Spleen (tissue), 11 donors: ENCODE results near the gene CATSPERB. TPM values are rescaled to one million over a fixed set of nuclear protein-coding genes. Genes with fewer than 3 reads are reported as not detected.
A peak's percentile ranks its signal among the peaks of the same experiment; 100 is the strongest.

Source experiments
- DNase-seq: peaks from one replicate; pipeline ENCODE4 v3.0.0-alpha.2; 2020
- H3K27ac ChIP-seq, 8 donors: fragments of 200-600 bp; sonication (generic) in 7 of 8; 1 replicate in 4 of 8; 2 replicates in 4 of 8; pipeline versions ENCODE4 v1.5.0 to v1.8.0; 2016 to 2021; ENCODE audit warnings: inconsistent platforms in 4 of 8, mild to moderate bottlenecking in 4 of 8, moderate library complexity in 1 of 8
- H3K27me3 ChIP-seq, 7 donors: fragments of 200-600 bp; sonication (generic) in 6 of 7; replicated peaks in 1 of 7; 1 replicate in 4 of 7; 2 replicates in 3 of 7; pipeline versions ENCODE4 v1.5.0 to v1.8.0; 2016 to 2021; ENCODE audit warnings: inconsistent platforms in 3 of 7, mild to moderate bottlenecking in 1 of 7
- H3K36me3 ChIP-seq, 6 donors: fragments of 200-600 bp; sonication (generic) in 5 of 6; 1 replicate in 4 of 6; 2 replicates in 2 of 6; pipeline versions ENCODE4 v1.5.0 to v1.8.0; 2016 to 2021; ENCODE audit warnings: inconsistent platforms in 2 of 6
- H3K4me1 ChIP-seq, 6 donors: fragments of 200-600 bp; sonication (generic) in 5 of 6; 1 replicate in 3 of 6; 2 replicates in 3 of 6; pipeline versions ENCODE4 v1.5.0 to v1.8.0; 2016 to 2021; ENCODE audit warnings: inconsistent platforms in 3 of 6
- H3K4me3 ChIP-seq, 8 donors: fragments of 200-600 bp; sonication (generic) in 7 of 8; 1 replicate in 4 of 8; 2 replicates in 4 of 8; pipeline versions ENCODE4 v1.5.0 to v1.8.0; 2016 to 2021; ENCODE audit warnings: inconsistent platforms in 4 of 8, mild to moderate bottlenecking in 4 of 8, moderate library complexity in 2 of 8
- H3K9me3 ChIP-seq, 8 donors: fragments of 200-600 bp; sonication (generic) in 7 of 8; 1 replicate in 4 of 8; 2 replicates in 4 of 8; pipeline versions ENCODE4 v1.5.0 to v1.8.0; 2016 to 2021; ENCODE audit warnings: inconsistent platforms in 4 of 8
- POLR2A ChIP-seq, 3 donors: fragments of 450-650 bp; IDR thresholded peaks; one replicate each; pipeline ENCODE4 v1.5.1; 2017; ENCODE audit warnings: antibody characterized with exemption in 3 of 3, mild to moderate bottlenecking in 1 of 3
- POLR2AphosphoS5 ChIP-seq, 3 donors: sonication (generic); formaldehyde crosslinking; IDR thresholded peaks; one replicate each; pipeline ENCODE4 v1.5.1; 2017; ENCODE audit warnings: antibody characterized with exemption in 3 of 3
- WGBS, 5 donors: extraction: QIAGEN DNeasy Blood & Tissue Kit in 3 of 5; methylation state at CpG; one replicate each; pipeline versions ENCODE4 v1.1.5 to v1.1.7; 2013 to 2018; 5-methylcytosine and 5-hydroxymethylcytosine counted together
- intact Hi-C: fragments of 100-400 bp; cut with DNase I; formaldehyde crosslinking; loops from one replicate; pipeline ENCODE4 v1.15.0; 2023; ENCODE audit warnings: low total_unique reads
- polyA plus RNA-seq, 3 donors: library from polyadenylated mRNA; stranded (reverse); fragments of 200-250 nt; gene quantifications; one replicate each; pipeline ENCODE4 v1.2.1, GENCODE V29; 2013
- total RNA-seq, 7 donors: library from RNA; depleted of rRNA in 3 of 7; stranded (reverse); fragments of >200 nt in 3 of 7; fragmentation: NEBNext Ultra II Directional in 4 of 7; extraction: Animal tissue kit (Norgen Biotek cat#: 25700) in 4 of 7; gene quantifications; one replicate each; pipeline versions ENCODE4 v1.1.0 to v1.2.1, GENCODE V29; 2016 to 2021
- TF ChIP-seq, protein P1 (sequence below), 11 experiments: fragments of 200-600 bp in 7 of 11; fragments of 450-650 bp in 4 of 11; sonication (generic) in 4 of 11; IDR thresholded peaks in 8 of 11; conservative IDR thresholded peaks in 3 of 11; 1 replicate in 7 of 11; 2 replicates in 4 of 11; pipeline versions ENCODE4 v1.4.0 to v1.8.0; 2016 to 2021; ENCODE audit warnings: antibody characterized with exemption in 11 of 11, inconsistent platforms in 4 of 11, mild to moderate bottlenecking in 1 of 11
- donor health status: healthy with polysubstance abuse.
- donor health status: DM: no; HTN: no; CAD: no; lungs with moderate emphysema.
- donor health status: DM: no; HTN: no; CAD: no.
- donor health status: Bipolar disorder and iron deficiency.
- donor health status: healthy.
- donor health status: DM: no; HTN: no; CAD: no.
- donor health status: DM: yes; HTN: yes; CAD: no.

CATSPERB gene
- total and polyA plus RNA-seq, 10 donors = 0.10 to 6.8 (median 1.9) TPM

DNA sequence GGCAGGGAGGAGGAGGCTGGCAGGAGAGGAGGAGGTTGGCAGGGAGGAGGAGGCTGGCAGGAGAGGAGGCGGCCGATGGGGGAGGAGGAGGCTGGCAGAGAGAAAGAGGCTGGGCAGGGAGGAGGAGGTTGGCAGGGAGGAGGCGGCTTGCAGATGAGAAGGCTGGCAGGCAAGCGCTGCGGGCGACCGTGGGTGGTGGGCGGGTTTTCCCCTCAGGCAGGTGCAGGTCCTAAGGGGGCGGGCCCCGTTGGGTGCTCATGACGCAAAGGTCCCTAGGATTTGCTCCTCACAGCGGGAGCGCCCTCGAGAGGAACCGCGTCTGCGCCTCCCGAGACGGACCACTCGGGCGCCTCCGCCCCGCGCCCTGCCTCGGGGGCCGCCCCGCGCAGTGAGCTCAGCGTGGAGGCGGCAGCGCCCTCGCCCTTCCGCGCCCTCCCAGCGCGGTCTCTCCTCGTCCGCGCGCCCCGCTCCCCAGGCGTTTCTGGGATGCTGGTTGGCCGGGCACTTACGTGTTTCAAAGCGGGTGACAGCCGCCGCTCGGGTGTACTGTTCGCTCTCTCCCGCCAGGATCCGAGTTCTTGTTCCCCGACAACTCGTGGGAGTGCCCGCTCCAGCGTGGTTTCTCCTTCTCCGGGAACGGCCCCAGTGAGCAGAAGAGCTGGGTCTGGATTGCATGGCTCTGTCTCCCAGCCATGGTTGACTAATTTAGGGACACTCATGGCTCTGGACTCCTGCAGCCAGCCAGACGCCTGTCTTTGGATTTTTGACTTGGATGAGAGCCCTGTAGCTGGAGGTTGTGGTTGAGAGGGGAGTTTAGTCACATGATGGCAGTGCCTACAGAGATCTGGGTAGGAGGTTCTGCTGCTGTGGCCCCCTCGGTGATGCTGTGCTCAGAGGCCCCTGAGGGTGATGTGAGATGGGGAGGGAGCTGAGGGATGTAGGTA, 157.7 kb downstream of the CATSPERB start:
- H3K36me3 ChIP-seq = no peaks in the 10 kb centered on the region
- peaks cover 0 to 12% (median 9%) of the 10 kb centered on the region in 6 donors for H3K4me1 ChIP-seq
- peaks cover 0 to 58% (median 20%) of the 10 kb centered on the region in 7 donors for H3K27me3 ChIP-seq
- peak overlapping the region; percentile 13 to 69 (median 38) for H3K4me3 ChIP-seq
- WGBS, 5 donors = 1 to 6% (median 3%) methylated on average over 28 to 59 of the region's 59 CpGs
- intact Hi-C loops = no loop called here
- peaks cover 0 to 15% (median 0%) of the 10 kb centered on the region in 8 donors for H3K9me3 ChIP-seq
- DNase-seq = peak; percentile 78
- no peak overlapping the region for H3K27ac ChIP-seq
- peak in 1 of 3 donors; percentile 36 for TF ChIP-seq POLR2AphosphoS5 (IDR thresholded peaks at IDR 0.05)
- no peak for TF ChIP-seq POLR2A (IDR thresholded peaks at IDR 0.05)

DNA sequence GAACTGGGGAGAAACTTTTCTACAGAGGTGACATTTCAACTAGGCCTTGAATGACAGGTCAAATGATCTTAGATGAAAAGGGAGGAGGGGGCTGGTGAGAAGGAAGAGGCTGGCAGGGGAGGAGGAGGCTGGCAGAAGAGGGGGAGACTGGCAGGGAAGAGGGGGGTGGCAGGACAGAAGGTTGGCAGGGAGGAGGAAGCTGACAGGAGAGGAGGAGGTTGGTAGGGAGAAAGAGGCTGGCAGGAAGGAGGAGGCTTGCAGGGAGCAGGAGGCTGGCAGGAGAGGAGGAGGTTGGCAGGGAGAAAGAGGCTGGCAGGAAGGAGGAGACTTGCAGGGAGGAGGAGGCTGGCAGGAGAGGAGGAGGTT, 158.4 kb downstream of the CATSPERB start:
- Histone ChIP-seq H3K9me3 (peaks cover 0 to 10% (median 0%) of the 10 kb centered on the region in 8 donors), H3K27ac (no peak overlapping the region), H3K27me3 (peaks cover 0 to 58% (median 23%) of the 10 kb centered on the region in 7 donors), H3K4me1 (peaks cover 0 to 12% (median 9%) of the 10 kb centered on the region in 6 donors), H3K36me3 (no peaks in the 10 kb centered on the region), H3K4me3 (peak overlapping the region in 2 of 8 donors; percentile 39 to 69)
- intact Hi-C loops = no loop called here
- TF ChIP-seq POLR2A (IDR thresholded peaks at IDR 0.05) (no peak), POLR2AphosphoS5 (IDR thresholded peaks at IDR 0.05) (no peak)
- TF ChIP-seq, protein P1, sequence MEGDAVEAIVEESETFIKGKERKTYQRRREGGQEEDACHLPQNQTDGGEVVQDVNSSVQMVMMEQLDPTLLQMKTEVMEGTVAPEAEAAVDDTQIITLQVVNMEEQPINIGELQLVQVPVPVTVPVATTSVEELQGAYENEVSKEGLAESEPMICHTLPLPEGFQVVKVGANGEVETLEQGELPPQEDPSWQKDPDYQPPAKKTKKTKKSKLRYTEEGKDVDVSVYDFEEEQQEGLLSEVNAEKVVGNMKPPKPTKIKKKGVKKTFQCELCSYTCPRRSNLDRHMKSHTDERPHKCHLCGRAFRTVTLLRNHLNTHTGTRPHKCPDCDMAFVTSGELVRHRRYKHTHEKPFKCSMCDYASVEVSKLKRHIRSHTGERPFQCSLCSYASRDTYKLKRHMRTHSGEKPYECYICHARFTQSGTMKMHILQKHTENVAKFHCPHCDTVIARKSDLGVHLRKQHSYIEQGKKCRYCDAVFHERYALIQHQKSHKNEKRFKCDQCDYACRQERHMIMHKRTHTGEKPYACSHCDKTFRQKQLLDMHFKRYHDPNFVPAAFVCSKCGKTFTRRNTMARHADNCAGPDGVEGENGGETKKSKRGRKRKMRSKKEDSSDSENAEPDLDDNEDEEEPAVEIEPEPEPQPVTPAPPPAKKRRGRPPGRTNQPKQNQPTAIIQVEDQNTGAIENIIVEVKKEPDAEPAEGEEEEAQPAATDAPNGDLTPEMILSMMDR (IDR thresholded peaks at IDR 0.05 in 8 of 11, conservative IDR thresholded peaks at IDR 0.05 in 3 of 11) = no peak
- no peak for DNase-seq

DNA sequence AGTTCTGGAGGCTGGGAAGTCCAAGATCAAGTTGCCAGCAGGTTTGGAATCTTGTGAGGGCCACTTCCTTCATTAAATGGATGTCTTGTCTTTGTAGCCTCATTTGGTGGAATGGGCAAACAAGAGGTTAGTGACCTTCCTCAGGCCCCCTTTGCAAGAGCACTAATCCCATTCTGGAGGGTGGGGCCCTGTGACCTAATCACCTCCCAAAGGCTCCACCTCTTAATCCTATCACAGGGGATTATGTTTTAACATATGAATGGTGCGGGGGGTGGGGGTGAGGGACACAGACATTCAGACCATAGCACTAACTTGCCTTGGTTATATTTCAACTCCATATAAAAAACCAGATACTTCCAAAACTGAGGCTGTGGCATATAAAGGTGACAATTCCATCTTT, 161.9 kb downstream of the CATSPERB start:
- H3K4me1 ChIP-seq = peaks cover 0 to 12% (median 9%) of the 10 kb centered on the region in 6 donors
- no peak overlapping the region for H3K4me3 ChIP-seq
- no peaks in the 10 kb centered on the region for H3K36me3 ChIP-seq
- DNase-seq = no peak
- no peak overlapping the region for H3K27ac ChIP-seq
- WGBS, 5 donors = 65 to 90% (median 78%) methylated on average over 1 of the region's 1 CpG
- intact Hi-C loops = no loop called here
- TF ChIP-seq POLR2A (IDR thresholded peaks at IDR 0.05) = no peak
- TF ChIP-seq POLR2AphosphoS5 (IDR thresholded peaks at IDR 0.05) = no peak
- TF ChIP-seq, protein P1 (IDR thresholded peaks at IDR 0.05 in 8 of 11, conservative IDR thresholded peaks at IDR 0.05 in 3 of 11) = no peak
- H3K9me3 ChIP-seq = peaks cover 0 to 5% (median 0%) of the 10 kb centered on the region in 8 donors
- peaks cover 0 to 48% (median 15%) of the 10 kb centered on the region in 7 donors for H3K27me3 ChIP-seq

DNA sequence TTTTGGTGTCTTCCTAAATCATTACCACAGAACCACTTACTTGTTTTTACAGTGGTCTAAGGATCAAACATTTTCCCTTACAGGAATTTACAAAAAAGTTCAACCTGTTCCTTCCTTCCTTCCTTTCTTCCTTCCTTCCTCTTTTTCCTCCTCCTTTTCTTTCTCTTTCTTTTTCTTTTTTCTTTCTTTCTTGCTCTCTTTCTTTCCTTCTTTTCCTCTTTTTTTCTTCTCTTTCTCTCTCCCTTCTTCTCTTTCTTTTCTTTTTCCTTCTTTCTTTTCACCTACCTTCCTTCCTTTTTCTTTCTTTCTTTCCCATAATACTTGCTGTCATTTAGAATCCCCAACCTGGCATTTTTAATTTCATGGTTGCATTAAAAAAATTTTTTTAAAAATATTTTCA, 162.6 kb downstream of the CATSPERB start:
- Histone ChIP-seq H3K9me3 (peaks cover 0 to 5% (median 0%) of the 10 kb centered on the region in 8 donors), H3K4me1 (peaks cover 0 to 7% (median 5%) of the 10 kb centered on the region in 6 donors), H3K4me3 (no peak overlapping the region), H3K36me3 (no peaks in the 10 kb centered on the region), H3K27ac (no peak overlapping the region), H3K27me3 (peaks cover 0 to 41% (median 8%) of the 10 kb centered on the region in 7 donors)
- TF ChIP-seq, protein P1 (IDR thresholded peaks at IDR 0.05 in 8 of 11, conservative IDR thresholded peaks at IDR 0.05 in 3 of 11) = no peak
- no peak for TF ChIP-seq POLR2AphosphoS5 (IDR thresholded peaks at IDR 0.05)
- no peak for TF ChIP-seq POLR2A (IDR thresholded peaks at IDR 0.05)
- intact Hi-C loops = no loop called here
- DNase-seq = no peak
